ENCODE results near the gene ABCC10.

GRCh38 chr6:43488667-43489276 lies 61.4 kb downstream of the ABCC10 start:
- TF ChIP-seq CTCF (IDR thresholded peaks at IDR 0.05; ENCODE audit: low read length) = no peak
- no peak for TF ChIP-seq EZH2 (optimal IDR thresholded peaks at IDR 0.05; ENCODE audit: low read depth, low read length)

All from MM.1S (cell line).